ENCODE measurements around the gene FGD5.
"Not testable (repeated sequence)": the region's sequence is repeated elsewhere in the genome, so short reads cannot be mapped to it uniquely, and the experiment has no call there.

The FGD5 gene

DNA sequence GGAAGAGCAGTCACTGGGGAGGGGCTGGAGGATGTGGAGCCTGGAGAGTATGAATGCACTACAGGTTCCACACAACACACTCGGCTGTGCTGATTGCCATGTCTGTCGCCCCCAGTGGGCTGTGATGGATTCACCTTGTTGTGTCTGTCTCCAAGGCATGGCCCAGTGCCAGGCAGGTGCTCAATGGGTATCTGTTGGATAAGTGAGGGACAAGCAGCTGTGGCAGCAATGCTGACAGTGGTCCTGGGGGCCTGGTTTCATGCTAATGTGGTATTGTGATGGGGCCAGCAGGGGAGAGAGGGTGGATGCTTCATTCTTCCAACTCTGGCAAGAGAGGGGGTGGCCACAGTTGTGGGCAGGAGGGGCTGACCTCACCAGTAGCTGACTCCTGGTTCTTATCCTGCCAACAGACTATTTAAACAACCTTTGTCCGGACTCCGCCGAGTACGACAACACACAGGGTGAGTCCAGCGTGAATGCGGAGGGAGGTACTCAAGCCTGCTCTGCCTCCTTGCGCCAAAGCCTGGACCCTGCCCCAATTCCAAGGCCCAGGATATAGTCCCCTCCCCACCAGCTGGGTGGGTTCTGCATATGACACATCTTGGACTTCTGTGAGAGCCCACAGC is 81.3 kb downstream of the FGD5 start:
- no peak for DNase-seq (ENCODE audit: low read depth in 1 of 2, low spot score in 1 of 2)

DNA sequence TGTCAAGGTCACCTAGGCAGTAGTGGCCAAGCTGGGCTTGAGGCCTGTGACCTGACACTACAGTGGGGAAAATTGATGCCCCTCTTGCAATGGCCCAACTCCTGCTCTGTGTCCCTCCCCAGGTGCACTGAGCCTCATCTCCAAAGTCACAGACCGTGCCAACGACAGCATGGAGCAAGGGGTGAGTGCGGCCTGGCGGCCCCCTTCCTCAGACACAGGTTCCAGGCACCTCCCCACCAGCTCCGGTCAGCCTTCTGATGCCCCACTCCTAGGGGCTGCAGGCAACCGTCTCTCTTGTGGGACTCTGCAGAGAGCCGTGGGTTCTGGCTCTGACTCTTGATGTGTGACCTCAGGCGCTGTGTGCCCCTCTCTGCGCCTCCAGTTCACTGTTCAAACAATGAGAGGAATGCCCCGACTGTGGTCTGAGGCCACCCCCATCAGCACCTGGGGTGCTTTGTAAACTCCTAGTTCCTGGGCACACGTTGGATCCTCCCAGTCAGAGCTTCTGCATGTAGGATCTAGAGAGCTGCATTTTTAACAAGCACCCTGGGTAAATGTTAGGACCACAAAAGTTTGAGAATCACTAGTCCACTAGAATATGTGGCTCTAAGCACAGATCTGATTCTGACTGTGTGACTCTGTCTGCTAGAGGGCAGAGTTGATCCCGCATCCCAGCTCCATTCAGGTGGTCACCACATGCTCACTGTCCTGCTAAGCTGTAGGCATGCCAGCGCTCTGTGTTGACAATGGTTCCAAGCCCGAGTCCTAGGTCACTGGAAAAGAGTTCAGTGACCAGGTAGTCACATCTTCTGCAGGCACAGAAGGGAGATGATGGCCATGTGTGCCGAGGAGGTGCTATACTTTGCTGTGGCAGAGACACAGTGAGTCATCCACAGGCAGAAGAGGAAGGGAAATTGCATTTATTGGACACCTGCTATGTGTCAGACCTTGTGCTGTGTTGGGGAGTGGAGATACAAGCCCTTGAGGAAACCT is 82.4 kb downstream of the FGD5 start:
- no peak for DNase-seq (ENCODE audit: low read depth in 1 of 2, low spot score in 1 of 2)

DNA sequence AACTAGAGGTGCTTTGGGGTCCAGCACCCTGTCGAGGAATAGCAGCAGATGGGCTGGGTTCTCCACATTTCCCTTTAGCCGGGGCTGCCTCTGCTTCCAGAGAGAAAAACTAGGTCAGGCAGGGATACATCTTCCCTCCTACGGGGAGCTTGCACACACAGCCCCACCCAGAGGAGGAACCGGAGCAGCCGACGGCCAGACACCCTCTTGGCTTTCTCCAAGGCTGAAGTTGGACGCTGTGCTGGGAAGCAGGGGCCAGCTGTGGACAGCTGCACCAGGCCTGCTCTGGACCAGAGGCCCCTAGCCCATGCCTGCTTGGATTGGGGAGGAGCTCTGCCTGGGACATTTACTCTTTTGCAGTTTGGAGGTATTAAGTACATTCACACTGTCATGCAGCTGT is 84.0 kb downstream of the FGD5 start:
- DNase-seq (ENCODE audit: low read depth in 1 of 2, low spot score in 1 of 2) = no peak

DNA sequence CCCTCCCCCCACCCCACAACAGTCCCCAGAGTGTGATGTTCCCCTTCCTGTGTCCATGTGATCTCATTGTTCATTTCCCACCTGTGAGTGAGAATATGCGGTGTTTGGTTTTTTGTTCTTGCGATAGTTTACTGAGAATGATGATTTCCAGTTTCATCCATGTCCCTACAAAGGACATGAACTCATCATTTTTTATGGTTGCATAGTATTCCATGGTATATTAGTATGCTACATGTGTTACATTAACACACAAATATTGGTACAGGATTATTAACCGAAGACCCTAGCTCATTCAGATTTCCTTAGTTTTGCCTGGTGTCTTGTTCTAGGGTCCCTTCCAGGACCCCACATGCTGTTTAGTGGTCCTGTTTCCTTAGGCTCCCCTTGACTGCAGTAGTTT is 84.7 kb downstream of the FGD5 start:
- not testable (repeated sequence) for DNase-seq (ENCODE audit: low read depth in 1 of 2, low spot score in 1 of 2)

DNA sequence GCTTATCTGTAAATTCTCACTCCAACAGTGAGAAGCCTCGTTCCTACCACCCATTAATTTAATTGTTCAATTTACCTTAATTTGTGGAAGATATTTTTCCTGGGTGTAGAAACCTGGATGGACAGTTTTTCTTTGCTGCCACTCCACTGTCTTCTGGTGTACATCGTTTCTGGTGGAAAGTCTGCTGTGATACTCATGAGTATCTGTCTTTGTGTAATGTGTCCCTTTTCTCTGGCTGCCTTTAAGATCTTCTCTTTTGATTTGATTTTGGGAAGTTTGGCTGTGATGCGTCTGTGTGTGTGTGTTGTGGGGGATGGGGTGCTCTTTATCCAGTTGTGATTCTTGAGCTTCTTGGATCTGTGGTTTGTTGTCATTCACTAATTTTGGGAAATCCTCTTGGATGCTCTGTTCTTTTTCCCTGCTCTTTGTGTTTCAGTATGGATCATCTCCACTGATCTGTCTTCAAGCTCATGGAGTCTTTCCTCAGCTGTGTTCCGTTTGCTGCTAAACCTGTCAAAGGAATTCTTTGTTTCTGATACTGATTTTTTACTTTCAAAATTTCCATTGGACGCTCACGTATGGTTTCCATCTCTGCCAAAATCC is 86.4 kb downstream of the FGD5 start:
- no peak for DNase-seq (ENCODE audit: low read depth in 1 of 2, low spot score in 1 of 2)

DNA sequence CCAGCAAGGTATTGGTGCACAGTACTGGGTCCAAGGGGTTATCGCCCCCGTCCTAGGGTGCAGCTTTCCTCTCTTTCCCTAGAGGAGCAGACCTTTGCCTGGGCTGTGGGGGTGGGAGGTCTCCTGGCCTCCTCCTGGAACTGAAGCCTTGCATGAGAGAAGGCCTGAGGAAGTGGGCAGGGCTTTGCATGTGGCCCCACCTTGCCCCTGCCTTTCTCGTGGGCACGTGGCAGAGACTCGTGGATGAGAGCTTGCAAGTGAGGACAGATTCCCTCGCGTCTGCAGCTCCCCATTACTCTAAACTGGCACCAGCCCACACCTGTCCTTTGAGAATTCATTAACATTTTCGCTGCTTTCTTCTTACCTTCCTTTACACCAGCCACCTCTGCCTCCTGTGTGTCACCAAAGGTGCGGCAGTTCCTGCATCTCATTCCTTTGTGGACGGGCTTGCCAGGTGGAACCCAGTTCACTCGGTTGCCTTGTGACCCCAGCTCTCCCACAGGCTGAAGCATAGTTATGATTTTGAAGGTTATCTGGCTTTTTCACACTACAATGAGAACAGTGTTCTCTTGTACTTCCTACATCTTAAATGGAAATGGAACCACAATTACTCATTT is 87.7 kb downstream of the FGD5 start:
- no peak for DNase-seq (ENCODE audit: low read depth in 1 of 2, low spot score in 1 of 2)

DNA sequence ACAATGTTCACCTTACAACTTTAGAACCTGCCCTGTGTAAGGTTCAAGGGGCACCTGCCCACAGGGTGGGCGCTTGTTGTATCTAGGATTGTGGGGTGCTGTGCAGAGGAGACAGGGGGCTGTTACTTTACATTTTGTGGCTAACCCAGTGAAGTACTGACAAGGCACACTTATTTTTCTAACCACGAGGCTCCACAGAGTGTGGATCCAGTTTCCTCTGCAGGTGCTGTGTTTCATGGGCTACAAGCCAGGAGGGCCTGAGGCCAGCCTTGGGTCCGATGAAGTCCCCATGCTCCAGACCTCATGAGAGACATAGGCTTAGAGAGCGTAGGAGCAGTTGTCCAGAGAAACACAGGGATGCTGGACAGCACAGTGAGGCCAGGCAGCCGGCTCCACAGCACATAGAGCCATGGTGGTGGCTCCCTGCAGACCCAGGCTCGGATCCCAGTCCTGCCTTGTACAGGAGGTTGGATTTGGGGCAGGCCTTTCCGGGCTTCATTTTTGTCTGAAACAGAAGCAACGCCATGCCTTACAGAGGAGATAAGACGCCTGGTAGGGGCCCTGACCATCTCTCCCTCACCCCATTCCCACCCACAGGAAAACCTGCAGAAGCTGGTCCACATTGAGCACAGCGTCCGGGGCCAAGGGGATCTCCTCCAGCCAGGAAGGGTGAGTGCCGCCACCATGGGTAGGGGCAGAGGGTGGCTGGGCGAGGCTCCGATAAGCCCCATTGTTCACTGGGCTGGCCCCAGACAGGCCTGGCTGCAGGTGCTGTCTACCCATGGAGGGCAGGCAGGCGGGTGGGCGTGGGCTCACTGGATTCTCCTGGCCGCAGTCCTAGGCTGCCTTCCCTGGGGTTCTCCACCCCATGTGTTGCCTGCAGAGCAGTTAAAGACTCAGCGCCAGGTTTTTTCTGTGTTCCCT is 88.5 kb downstream of the FGD5 start:
- no peak for DNase-seq (ENCODE audit: low read depth in 1 of 2, low spot score in 1 of 2)

DNA sequence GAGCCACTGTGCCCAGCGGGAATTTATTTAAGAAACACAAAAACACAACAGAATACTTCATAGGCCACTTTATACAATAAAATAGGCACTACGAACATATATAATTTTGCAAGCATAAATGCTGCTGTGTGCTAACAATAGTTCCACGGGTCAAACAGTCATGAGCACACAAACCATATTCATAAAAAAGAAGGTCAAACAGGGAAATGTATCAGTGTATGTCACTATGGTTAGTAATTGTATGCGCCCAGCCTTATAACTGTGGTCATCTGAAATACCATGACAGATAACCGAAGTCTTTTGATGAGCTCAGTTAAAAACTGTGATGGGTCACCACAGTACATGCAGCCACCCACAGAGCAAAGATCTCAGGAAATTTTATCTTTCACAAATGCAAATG is 90.5 kb downstream of the FGD5 start:
- DNase-seq (ENCODE audit: low read depth in 1 of 2, low spot score in 1 of 2) = no peak

DNA sequence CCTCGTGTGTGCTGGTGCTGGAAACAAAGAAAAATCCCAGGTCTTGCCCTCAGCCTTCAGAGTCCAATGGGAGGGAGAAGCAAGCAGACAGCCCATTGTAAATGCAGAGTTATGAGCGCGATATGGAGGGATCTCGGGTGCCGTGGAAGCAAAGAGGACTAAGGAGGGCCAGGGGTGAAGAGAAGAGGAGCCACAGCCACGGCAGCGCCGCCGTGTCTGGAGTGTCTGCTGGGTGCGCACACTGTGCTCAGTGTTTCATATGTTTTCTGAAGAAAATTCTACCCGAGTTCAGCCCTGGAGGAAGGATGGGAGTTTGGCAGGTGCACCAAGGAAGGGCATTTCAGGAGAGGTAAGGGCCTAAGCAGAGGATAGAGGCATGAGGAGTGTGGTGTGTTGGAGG is 92.9 kb downstream of the FGD5 start:
- no peak for DNase-seq (ENCODE audit: low read depth in 1 of 2, low spot score in 1 of 2)

DNA sequence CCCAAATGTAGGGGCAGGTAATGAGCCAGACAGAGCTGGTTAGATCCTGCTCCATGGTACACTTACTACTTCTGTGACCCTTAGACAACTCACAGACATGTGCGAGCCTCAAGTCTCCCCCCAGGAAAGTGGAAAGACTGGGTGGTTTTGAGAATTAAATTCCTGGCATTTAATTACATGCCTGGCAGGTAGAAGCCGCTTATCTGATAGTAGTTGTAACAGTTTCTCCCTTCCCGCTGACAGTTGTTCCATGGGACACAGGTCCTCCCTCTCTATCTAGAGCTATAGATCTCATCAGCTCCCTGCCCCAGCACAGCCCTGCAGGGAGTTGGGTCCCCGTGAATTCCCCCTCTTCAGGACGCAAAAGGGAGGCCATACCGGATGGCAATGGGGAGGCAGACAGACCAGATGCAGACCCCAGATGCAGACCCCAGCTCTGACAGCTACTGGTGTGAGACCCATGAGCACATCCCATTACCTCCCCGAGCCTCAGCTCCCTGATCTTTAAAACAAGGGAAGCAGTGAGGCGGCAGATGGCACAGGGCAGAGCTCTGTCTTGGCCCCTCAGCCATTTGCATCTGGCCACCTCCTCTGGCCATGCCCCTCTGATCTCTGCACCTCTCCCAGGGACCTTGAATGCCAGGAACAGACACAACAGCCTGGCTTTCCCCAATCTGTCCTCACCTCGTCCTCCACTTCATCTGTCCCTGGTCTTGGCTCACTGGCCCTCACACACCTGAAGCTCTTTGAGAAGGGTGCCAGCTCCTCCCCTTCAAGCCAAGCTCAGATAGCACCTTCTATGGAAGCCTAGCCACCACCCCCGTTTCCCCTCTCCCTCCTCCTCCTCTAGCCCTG is 94.5 kb downstream of the FGD5 start:
- DNase-seq (ENCODE audit: low read depth in 1 of 2, low spot score in 1 of 2) = no peak

DNA sequence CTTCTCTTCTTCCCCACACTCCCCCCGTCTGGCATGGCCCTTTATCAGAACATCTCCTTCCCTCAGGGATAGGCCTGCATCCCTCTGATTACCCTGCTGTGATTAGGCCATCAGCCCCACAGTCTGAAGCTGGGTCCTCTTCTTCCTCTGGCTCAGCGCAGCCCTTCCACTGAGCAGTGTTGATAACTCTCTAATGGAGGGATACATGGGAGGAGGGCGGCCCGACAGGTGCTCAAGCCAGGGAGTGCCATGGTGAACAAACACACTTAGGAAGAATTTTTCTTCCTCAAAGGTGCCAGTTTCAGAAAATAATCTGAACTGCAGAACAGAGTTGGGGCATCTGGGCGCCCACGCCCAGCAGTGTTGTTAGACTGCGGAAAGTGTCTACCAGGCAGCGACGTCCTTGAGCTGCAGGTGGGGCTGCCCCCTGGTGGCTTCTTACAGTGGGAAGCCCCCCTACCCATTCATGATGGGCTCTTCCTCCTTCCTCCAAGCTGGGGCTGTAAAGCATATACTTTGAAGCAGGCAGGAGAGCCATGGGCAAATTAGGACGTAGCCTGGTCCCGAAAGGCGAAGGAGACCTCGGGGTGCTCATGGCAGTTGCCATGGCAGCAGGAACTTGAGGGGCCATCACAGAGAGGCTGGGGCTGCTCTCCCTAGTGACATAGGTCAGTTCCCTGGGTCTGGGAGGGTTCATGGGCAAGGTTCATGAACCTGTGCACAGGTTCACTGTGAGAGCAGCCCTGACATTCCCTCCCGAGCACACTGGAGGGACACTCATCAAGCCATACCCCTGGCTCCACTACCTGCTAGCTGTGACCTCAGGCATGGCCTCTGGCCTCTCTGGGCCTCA is 95.4 kb downstream of the FGD5 start:
- DNase-seq (ENCODE audit: low read depth in 1 of 2, low spot score in 1 of 2) = no peak

DNA sequence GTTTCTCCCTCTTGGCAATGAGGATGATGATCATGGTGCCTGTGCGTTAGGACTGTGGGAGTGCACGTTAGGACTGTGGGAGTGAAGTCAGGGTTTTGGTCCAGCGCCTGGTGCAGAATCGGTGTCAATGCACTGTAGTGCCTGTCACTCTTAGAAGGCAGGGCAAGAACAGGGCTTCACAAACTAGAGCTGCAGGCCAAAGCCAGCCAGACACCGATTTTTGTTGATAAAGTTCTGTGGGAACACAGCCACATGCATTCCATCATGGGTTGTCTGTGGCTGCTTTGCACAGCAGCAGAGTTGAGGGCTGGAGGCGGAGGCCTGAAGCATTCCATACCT is 96.0 kb downstream of the FGD5 start:
- DNase-seq (ENCODE audit: low read depth in 1 of 2, low spot score in 1 of 2) = no peak

DNA sequence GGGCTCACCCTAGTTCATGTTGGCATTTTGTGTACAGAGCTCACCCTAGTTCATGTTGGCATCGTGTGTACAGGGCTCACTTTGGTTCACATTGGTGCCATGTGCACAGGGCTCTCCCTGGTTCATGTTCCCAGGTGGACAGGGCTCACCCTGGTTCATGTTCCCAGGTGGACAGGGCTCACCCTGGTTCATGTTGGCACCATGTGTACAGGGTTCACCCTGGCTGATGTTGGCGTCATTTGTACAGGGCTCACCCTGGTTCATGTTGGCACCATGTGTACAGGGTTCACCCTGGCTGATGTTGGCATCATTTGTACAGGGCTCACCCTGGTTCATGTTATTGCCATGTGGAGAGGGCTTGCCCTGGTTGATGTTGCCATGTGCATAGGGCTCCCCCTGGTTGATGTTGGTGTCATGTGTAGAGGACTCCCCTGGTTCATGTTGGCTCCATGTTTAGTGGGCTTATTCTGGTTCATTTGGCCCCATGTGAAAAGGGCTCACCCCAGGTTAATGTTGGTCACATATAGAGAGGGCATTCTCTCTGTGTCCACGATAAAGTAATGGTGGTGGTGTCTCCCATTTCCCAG is 97.0 kb downstream of the FGD5 start:
- no peak for DNase-seq (ENCODE audit: low read depth in 1 of 2, low spot score in 1 of 2)

DNA sequence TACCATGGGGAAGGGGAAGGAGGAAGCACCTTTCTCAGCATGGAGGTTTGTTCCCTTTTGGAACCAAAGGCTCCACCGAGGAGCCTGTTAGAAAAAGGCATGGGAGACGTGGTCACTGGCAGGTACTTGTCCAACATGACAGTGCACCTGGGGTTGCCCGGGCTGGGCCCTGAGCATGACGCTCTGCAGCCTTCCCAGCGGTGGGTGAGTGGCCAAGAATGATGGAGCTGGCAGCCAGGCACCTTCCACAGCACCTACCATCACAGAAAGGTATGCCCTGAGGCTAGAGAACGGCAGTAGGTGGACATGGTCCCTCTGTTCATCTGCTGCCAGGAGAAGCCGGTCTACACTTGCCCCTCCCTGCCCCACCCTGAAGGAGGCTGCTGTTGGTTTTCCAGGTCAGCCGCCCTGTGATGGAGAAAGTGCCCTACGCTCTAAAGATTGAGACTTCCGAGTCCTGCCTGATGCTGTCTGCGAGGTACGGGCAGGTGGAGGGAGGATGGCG is 99.6 kb downstream of the FGD5 start:
- no peak for DNase-seq (ENCODE audit: low read depth in 1 of 2, low spot score in 1 of 2)

DNA sequence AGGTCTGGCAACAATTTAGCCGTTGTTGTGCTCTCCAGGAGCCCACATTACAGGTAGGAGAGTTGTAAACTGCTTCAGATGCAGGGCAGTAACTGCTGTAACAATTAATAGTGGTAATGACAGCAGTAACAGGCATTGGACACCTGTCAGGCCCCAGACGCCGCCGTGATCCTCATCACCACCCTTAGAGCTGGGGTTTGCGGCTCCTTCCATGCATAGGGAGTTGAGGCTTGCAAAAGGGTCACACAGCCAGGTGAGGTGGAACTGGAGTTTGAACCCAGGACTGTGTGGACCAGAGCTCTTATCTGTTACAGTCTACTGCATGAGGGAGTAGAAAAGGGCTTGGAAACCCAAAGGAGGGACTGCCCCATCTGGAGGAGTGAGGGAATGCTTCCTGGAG is 101.8 kb downstream of the FGD5 start:
- DNase-seq (ENCODE audit: low read depth in 1 of 2, low spot score in 1 of 2) = no peak

DNA sequence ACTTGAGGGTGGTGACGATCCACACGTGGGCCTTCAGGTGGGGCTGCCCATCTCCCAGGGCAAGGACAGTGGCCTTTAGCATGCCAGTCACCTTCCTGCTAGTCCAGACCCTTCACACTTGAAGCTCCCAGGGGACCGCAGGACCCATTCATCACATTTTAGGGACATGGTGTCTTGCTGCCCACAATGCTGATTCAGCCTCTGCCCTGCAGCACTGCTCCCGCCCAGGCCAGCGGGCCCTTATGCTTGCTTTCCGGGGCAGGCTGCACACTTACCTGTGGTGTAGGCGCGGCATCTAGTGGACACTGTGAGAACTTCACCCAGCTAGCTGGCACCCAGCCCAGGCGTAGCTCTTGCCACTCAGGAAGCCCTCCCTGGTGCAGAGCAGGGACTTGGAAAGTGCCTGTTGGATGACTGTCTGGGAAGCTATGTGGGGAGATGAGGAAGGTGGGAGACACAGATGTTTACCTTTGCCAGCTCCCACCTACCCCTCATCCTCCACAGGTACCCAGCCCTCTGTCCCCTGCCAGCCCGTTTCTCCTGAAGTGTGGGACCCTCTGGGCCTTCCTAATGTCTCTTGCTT is 102.4 kb downstream of the FGD5 start:
- DNase-seq (ENCODE audit: low read depth in 1 of 2, low spot score in 1 of 2) = peak; percentile 63 to 71

DNA sequence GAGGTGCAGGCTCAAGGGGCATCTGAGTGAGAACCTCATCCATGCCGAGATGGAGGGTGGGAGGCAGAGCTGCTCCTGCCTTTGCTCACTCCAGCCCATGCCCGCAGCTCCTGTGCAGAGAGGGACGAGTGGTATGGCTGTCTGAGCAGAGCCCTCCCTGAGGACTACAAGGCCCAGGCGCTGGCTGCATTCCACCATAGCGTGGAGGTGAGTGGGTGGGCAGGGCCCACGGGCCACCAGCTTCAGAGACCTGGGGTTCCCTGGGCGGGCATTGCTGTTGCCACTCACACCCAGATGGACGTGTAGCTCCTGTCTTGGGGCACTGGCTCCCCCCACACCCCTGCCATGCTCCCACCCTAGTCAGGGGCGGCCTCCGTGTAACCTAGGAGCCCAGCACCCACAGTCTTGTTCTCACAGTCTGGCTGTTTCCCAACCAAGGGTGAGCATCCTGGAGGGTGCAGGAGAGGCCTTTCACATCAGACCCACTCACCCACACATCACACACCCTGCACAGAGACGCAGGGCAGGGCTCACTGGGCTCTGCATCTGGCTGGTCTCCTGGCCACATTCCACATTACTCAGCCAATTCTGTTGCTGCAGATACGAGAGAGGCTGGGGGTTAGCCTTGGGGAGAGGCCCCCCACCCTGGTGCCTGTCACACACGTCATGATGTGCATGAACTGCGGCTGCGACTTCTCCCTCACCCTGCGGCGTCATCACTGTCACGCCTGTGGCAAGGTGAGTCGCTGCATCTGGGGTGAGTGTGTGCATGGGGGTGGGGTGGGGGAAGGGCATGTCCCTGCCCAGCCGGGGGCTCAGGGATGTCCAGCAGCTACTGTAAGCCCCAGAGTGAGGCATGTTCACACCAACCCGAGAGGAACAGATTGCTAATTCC is 103.3 kb downstream of the FGD5 start:
- DNase-seq (ENCODE audit: low read depth in 1 of 2, low spot score in 1 of 2) = no peak

Data from activated T-helper 1 cell treated with anti-CD3 and anti-CD28 coated beads, Interleukin-2, amount 50 U/mL, for 16 hours (primary cell).